Ecto neural progenitor cell (in vitro differentiated cells): ENCODE data around the gene NTRK3.

Source experiments
- DNase-seq: peaks from one replicate; pipeline ENCODE4 v3.0.0-alpha.2; 2018; ENCODE audit warnings: low spot score

Gene NTRK3

DNA sequence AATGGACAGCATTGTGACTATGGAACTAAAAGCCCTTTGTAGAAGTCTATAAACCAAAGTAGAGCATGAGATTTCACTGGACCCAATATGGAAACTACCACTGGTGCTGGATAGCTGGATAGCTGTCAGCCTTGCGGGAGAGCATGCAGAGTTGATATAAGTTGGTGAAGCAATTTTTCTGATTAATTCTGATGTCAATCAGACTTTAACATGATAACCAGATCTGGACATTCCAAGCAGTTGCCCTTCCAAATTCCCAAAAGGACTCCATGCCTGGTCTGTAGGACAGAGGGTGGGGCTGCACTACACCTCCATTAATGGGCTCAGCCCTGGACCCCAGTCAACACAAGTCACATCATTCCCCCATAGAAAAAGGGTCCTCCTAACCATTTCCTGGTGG is 437.8 kb downstream of the NTRK3 start:
- DNase-seq: no peak

DNA sequence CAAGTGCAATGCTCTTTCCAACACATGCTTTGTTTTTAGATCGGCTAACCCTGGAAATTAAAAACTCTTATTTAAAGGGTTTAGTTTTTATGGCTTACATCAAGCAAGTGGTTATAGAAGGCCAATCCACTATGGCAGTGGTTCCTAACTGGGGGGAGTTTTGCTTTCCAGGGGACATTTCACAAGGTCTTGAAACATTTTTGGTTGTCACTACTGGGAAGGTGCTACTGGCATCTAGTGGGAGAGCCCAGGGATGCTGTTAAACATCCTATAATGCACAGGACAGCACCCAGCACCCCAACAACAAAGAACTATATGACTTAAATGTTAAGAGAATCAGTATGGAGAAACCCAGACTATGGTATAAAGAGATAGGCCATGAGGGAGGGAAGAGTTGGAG is 439.0 kb downstream of the NTRK3 start:
- no peak for DNase-seq

DNA sequence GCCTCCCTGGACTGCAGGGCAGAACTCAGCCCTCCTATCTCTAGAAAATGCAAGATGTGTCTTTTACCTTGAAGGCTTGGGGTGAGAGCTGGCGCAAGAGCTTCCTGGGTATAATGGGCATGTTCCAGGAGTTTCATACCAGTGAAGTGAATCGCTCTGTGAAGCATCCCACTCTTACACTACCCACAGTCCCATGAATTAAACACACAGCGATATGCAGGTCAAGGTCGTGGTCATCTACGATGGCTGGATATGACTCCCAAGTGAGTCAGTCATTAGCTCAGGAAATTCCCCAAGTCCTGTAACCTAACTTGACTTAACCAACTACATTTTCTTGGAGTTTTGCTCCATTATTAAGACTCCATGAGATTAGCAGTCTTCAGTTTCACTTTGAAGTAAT is 439.7 kb downstream of the NTRK3 start:
- DNase-seq: no peak

DNA sequence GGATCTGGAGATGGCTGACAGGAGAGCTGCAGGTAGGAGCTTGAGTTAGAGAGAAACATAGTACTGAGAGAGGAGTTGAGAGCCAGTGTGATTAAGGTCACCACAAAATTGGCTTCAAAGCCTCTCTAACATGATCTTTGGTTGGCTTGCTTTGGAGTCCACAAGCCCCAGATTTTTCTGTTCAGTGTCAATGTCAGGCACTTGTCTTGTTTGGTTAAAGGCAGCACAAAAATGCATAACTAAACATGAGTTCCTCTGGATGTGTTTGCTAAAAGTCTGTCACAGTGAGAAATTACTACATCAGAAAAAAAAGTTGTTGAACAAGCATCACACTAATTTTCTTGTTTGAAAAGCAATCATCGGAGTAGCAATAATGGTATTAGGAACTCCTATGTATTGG is 440.5 kb downstream of the NTRK3 start:
- DNase-seq: no peak
